ENCODE measurements around the gene ABCF3. TPM values are rescaled to one million over a fixed set of nuclear protein-coding genes. Genes with fewer than 3 reads are reported as not detected.

Gene ABCF3
- total and polyA plus RNA-seq, 3 experiments from 2014 or later = 54.5 to 70.9 (median 70.8) TPM

DNA sequence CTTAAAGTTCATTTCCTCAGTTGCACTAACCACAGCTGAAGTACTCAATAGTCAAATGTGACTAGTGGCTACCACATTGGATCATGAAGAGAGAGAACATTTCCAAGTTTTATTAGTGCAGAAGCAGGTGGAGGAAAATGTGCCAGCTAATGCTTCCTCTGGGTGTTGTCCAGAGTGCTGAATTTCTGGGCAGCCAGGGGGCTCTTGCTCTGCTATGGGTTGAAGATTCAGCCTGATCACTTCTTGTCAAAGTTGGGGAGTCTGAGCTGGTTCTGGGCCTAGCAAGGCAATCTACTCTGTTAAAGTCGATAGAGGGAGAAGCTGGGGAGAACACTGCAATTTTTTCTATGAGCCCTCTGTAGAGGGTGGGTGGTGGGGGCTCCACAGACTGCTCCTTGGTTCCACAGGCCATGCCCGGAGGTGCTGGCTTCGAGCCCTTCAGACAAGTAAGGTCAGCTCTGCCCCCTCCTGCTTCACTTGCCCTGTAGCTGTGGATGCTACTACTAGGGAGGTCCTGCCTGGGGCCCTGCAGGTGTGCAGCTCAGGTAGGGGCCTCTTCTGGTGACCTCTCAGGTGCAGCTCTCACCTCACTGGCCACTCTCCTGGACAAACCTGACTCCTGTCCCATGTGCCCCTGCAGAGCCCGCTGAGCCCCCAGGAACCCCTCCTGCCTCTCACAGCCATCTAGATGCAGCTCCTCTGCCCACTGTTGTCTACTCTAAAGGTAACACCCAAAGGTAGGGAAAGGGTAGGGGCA is 54.6 kb downstream of the ABCF3 start:
- no peaks in the 10 kb centered on the region for H3K9me3 ChIP-seq (ENCODE audit: low read length)

GRCh38 chr3:184241141-184241446 is 55.1 kb downstream of the ABCF3 start:
- peaks cover 4 to 42% (median 12%) of the 10 kb centered on the region in 3 donors for H3K36me3 Mint-ChIP-seq
- DNase-seq = no peak
- no peaks in the 10 kb centered on the region for H3K4me1 ChIP-seq (ENCODE audit: insufficient read depth, low read length)
- no peaks in the 10 kb centered on the region for H3K27me3 ChIP-seq (ENCODE audit: insufficient read depth, low read length, poor library complexity, severe bottlenecking)
- peaks cover 0 to 6% of the 10 kb centered on the region in 2 donors for H3K27me3 Mint-ChIP-seq
- H3K4me3 ChIP-seq (ENCODE audit: low read length) = no peak overlapping the region
- no peak overlapping the region for H3K27ac Mint-ChIP-seq
- ChIA-PET POLR2A (no interaction called here), CTCF (interaction anchor here (1.6 to 5.2 kb wide), 3 partner anchors 9 to 19 kb away, joined by 4 to 27 read pairs (median 11); partner anchors contain the start of gene EEF1AKMT4)
- peaks cover 9% of the 10 kb centered on the region for H3K36me3 ChIP-seq (ENCODE audit: insufficient read depth, low read length)
- no peak overlapping the region for H3K4me3 Mint-ChIP-seq
- no peak overlapping the region for H3K27ac ChIP-seq (ENCODE audit: low read depth, low read length)
- H3K9me3 ChIP-seq (ENCODE audit: low read length) = no peaks in the 10 kb centered on the region
- H3K9me3 Mint-ChIP-seq = no peaks in the 10 kb centered on the region
- H3K4me1 Mint-ChIP-seq = peaks cover 2 to 4% (median 2%) of the 10 kb centered on the region in 3 donors

More for the DNA sequence above, 54.6 kb downstream of the ABCF3 start:
- DNase-seq = no peak
- no peaks in the 10 kb centered on the region for H3K27me3 ChIP-seq (ENCODE audit: insufficient read depth, low read length, poor library complexity, severe bottlenecking)
- POLR2A ChIA-PET = interaction anchor here (0.6 kb wide), 1 partner anchor 49 kb away, joined by 3 read pairs; no protein-coding TSS in a partner anchor
- CTCF ChIA-PET = interaction anchor here (0.8 to 5.2 kb wide), 5 partner anchors 10 to 111 kb away, joined by 3 to 27 read pairs (median 4); partner anchors contain the start of gene EEF1AKMT4
- Mint-ChIP-seq H3K27ac (no peak overlapping the region), H3K9me3 (no peaks in the 10 kb centered on the region), H3K27me3 (peaks cover 0 to 6% of the 10 kb centered on the region in 2 donors), H3K36me3 (peaks cover 4 to 37% (median 12%) of the 10 kb centered on the region in 3 donors), H3K4me3 (peak overlapping the region in 1 of 7 donors; percentile 40), H3K4me1 (peaks cover 0 to 2% (median 0%) of the 10 kb centered on the region in 3 donors)
- no peak overlapping the region for H3K27ac ChIP-seq (ENCODE audit: low read depth, low read length)
- no peaks in the 10 kb centered on the region for H3K4me1 ChIP-seq (ENCODE audit: insufficient read depth, low read length)
- H3K36me3 ChIP-seq (ENCODE audit: insufficient read depth, low read length) = peaks cover 9% of the 10 kb centered on the region
- H3K4me3 ChIP-seq (ENCODE audit: low read length) = no peak overlapping the region

DNA sequence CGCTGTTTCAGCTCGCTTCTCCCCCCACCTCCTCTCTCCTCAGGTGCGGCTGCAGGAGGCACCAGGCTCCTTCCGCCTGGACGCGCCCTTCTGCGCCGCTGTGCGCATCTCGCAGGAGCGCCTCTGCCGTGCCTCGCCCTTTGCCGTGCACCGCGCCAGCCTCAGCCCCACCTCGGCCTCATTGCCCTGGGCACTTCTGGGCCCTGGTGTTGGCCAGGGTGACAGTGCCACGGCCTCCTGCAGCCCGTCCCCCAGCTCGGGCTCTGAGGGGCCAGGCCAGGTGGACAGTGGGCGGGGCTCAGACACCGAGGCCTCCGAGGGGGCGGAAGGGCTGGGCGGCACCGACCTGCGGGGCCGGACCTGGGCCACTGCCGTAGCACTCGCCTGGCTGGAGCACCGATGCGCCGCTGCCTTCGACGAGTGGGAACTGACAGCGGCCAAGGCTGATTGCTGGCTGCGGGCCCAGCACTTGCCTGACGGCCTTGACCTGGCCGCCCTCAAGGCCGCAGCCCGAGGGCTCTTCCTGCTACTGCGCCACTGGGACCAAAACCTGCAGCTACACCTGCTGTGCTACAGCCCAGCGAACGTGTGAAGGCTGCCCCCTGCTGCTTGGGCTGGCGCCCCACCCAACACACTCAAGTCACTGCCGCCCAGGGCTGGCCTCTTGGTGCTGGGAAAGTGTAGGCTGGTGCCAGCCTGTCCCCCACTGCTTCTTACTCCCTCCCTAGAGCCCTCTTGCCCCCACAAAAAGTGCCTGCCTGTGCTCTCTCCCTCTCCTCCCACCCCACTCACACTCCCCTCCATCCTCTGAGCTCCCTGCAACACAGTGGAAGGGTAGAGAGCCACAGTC is 55.7 kb downstream of the ABCF3 start:
- Mint-ChIP-seq H3K36me3 (peaks cover 4 to 43% (median 12%) of the 10 kb centered on the region in 3 donors), H3K9me3 (no peaks in the 10 kb centered on the region), H3K27ac (peak overlapping the region in 2 of 8 donors; percentile 6 to 39), H3K27me3 (peaks cover 0 to 6% of the 10 kb centered on the region in 2 donors), H3K4me1 (peaks cover 2 to 7% (median 5%) of the 10 kb centered on the region in 3 donors), H3K4me3 (no peak overlapping the region)
- DNase-seq = no peak
- Histone ChIP-seq H3K27me3 (ENCODE audit: insufficient read depth, low read length, poor library complexity, severe bottlenecking) (no peaks in the 10 kb centered on the region), H3K36me3 (ENCODE audit: insufficient read depth, low read length) (peaks cover 9% of the 10 kb centered on the region), H3K9me3 (ENCODE audit: low read length) (no peaks in the 10 kb centered on the region), H3K4me1 (ENCODE audit: insufficient read depth, low read length) (no peaks in the 10 kb centered on the region), H3K4me3 (ENCODE audit: low read length) (no peak overlapping the region), H3K27ac (ENCODE audit: low read depth, low read length) (no peak overlapping the region)
- ChIA-PET CTCF (interaction anchor here (1.7 to 3.6 kb wide), 2 partner anchors 14 to 18 kb away, joined by 4 to 21 read pairs; partner anchors contain the start of gene VWA5B2), POLR2A (no interaction called here)

DNA sequence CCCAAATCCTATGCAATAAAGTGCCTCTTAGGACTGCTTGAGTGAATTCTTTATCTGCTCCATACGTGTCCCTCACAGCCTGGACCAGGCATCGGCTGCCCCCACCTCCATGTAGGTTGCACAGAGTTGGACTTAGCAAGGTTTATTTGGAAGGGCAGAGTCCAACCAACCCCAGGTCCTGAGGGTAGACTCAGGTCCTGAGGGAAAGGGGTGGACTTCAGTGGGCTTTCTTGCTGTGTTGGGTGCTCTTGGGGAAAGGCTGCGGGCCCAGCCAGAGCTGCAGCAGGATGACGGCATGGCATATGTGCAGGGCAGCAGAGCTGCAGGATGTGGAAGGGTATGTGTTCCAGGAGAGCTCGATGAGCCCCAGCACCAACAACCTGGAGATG is 56.3 kb downstream of the ABCF3 start:
- no peak for DNase-seq
- Mint-ChIP-seq H3K36me3 (peaks cover 4 to 43% (median 12%) of the 10 kb centered on the region in 3 donors), H3K27me3 (peaks cover 0 to 3% of the 10 kb centered on the region in 2 donors), H3K4me3 (no peak overlapping the region), H3K4me1 (peaks cover 2 to 7% (median 5%) of the 10 kb centered on the region in 3 donors), H3K9me3 (no peaks in the 10 kb centered on the region), H3K27ac (peak overlapping the region in 2 of 8 donors; percentile 6 to 39)
- ChIA-PET POLR2A (no interaction called here), CTCF (interaction anchor here (3.6 kb wide), 1 partner anchor 14 kb away, joined by 21 read pairs; the partner anchor contains the start of gene VWA5B2)
- Histone ChIP-seq H3K9me3 (ENCODE audit: low read length) (no peaks in the 10 kb centered on the region), H3K4me1 (ENCODE audit: insufficient read depth, low read length) (no peaks in the 10 kb centered on the region), H3K36me3 (ENCODE audit: insufficient read depth, low read length) (peaks cover 9% of the 10 kb centered on the region), H3K4me3 (ENCODE audit: low read length) (no peak overlapping the region), H3K27ac (ENCODE audit: low read depth, low read length) (no peak overlapping the region), H3K27me3 (ENCODE audit: insufficient read depth, low read length, poor library complexity, severe bottlenecking) (no peaks in the 10 kb centered on the region)

Other genes with a start within 250 kb of the ABCF3 start
- 10 to 100 TPM; 18.1 to 19.0 TPM for gene ABCC5, start 168.3 kb upstream of the ABCF3 start, total RNA-seq
- gene ABCC5, start 168.3 kb upstream of the ABCF3 start, polyA plus RNA-seq = 9.5 TPM
- not detected for gene HTR3D, start 154.5 kb upstream of the ABCF3 start, total RNA-seq
- not detected for gene HTR3D, start 154.5 kb upstream of the ABCF3 start, polyA plus RNA-seq
- not detected for gene HTR3C, start 133.2 kb upstream of the ABCF3 start, total RNA-seq
- gene HTR3C, start 133.2 kb upstream of the ABCF3 start, polyA plus RNA-seq = not detected
- not detected for gene HTR3E, start 89.1 kb upstream of the ABCF3 start, total RNA-seq
- not detected for gene HTR3E, start 89.1 kb upstream of the ABCF3 start, polyA plus RNA-seq
- gene EIF2B5, start 50.8 kb upstream of the ABCF3 start, total RNA-seq = 10 to 100 TPM; 74.8 to 83.9 TPM
- gene EIF2B5, start 50.8 kb upstream of the ABCF3 start, polyA plus RNA-seq = 51.6 TPM
- gene DVL3, start 30.8 kb upstream of the ABCF3 start, total RNA-seq = 10 to 100 TPM; 38.5 to 44.0 TPM
- 15.4 TPM for gene DVL3, start 30.8 kb upstream of the ABCF3 start, polyA plus RNA-seq
- gene AP2M1, start 11.3 kb upstream of the ABCF3 start, total RNA-seq = 100 to 1,000 TPM; 268 to 270 TPM
- gene AP2M1, start 11.3 kb upstream of the ABCF3 start, polyA plus RNA-seq = 265 TPM
- under 1 TPM in 1 of 2 experiments, not detected in 1; 0.11 TPM for gene VWA5B2, start 43.4 kb downstream of the ABCF3 start, total RNA-seq
- gene VWA5B2, start 43.4 kb downstream of the ABCF3 start, polyA plus RNA-seq = not detected
- gene ALG3, start 62.8 kb downstream of the ABCF3 start, total RNA-seq = 10 to 100 TPM; 59.4 to 61.4 TPM
- 73.2 TPM for gene ALG3, start 62.8 kb downstream of the ABCF3 start, polyA plus RNA-seq
- 10 to 100 TPM; 13.2 to 14.5 TPM for gene EEF1AKMT4, start 63.5 kb downstream of the ABCF3 start, total RNA-seq
- 5.3 TPM for gene EEF1AKMT4, start 63.5 kb downstream of the ABCF3 start, polyA plus RNA-seq
- under 1 TPM; 0.66 to 0.77 TPM for gene CAMK2N2, start 75.4 kb downstream of the ABCF3 start, total RNA-seq
- not detected for gene CAMK2N2, start 75.4 kb downstream of the ABCF3 start, polyA plus RNA-seq
- not detected for gene ECE2, start 89.8 kb downstream of the ABCF3 start, total RNA-seq
- not detected for gene ECE2, start 89.8 kb downstream of the ABCF3 start, polyA plus RNA-seq
- gene PSMD2, start 113.0 kb downstream of the ABCF3 start, total RNA-seq = 100 to 1,000 TPM; 334 to 342 TPM
- 211 TPM for gene PSMD2, start 113.0 kb downstream of the ABCF3 start, polyA plus RNA-seq
- 100 to 1,000 TPM; 693 to 694 TPM for gene EIF4G1, start 128.4 kb downstream of the ABCF3 start, total RNA-seq
- 46.2 TPM for gene EIF4G1, start 128.4 kb downstream of the ABCF3 start, polyA plus RNA-seq
- gene FAM131A, start 151.4 kb downstream of the ABCF3 start, total RNA-seq = 1 to 10 TPM; 2.2 to 2.4 TPM
- 2.2 TPM for gene FAM131A, start 151.4 kb downstream of the ABCF3 start, polyA plus RNA-seq
- gene CLCN2, start 175.4 kb downstream of the ABCF3 start, total RNA-seq = 1 to 10 TPM; 6.3 to 7.3 TPM
- 0.54 TPM for gene CLCN2, start 175.4 kb downstream of the ABCF3 start, polyA plus RNA-seq
- 100 to 1,000 TPM; 147 TPM for gene POLR2H, start 175.5 kb downstream of the ABCF3 start, total RNA-seq
- 52.1 TPM for gene POLR2H, start 175.5 kb downstream of the ABCF3 start, polyA plus RNA-seq
- not detected for gene THPO, start 192.0 kb downstream of the ABCF3 start, total RNA-seq
- not detected for gene THPO, start 192.0 kb downstream of the ABCF3 start, polyA plus RNA-seq
- gene CHRD, start 193.9 kb downstream of the ABCF3 start, total RNA-seq = under 1 TPM in 1 of 2 experiments, not detected in 1; 0.04 TPM
- not detected for gene CHRD, start 193.9 kb downstream of the ABCF3 start, polyA plus RNA-seq